Activated effector memory CD4-positive, alpha-beta T cell treated with anti-CD3 and anti-CD28 coated beads, Interleukin-2, amount 50 U/mL, for 16 hours (primary cell): ENCODE measurements around the gene CLCNKB.
A peak's percentile ranks its signal among the peaks of the same experiment; 100 is the strongest.

Source experiments
- DNase-seq: peaks from one replicate; pipeline ENCODE4 v3.0.0-alpha.2; 2020

The CLCNKB gene

DNA sequence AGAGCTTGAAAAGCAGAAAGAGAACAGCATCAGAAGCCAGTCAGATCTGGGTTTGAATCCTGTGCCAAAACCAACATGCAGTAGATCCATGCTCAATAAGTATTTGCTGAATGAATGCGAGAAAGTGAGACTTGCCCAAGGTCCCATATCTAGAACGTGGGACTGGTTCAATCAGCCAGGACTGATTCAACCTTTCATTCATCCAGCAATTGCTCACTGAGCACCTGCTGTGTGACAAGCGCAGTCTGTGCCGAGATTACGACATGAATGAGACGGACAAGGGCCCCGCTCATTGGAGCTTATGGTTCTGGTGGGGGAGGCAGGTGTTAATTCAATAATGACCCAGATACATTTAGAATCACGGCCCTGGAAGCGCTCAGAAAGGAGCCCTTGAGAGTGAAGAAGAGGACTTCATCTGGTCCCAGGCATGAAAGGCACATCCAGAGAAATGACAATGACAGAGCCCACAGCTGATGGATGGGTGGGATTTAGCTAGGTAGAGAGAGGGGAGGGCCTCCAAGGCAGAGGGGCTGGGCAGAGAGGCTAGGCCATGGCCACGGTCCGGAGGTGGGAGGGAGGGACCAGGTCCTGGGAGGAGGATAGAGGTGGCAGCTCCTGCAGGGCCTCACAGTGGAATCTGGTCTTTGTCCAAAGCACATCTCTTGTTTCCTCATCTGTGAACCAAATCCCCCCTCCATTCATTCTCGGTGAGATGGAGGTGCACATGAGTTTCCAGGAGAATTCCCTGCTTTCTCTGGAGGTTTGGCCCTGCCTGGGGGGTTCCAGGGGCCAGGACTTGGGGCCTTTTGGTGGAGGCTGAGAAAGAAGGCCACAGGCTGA lies 34.0 kb downstream of the CLCNKB start:
- no peak for DNase-seq

DNA sequence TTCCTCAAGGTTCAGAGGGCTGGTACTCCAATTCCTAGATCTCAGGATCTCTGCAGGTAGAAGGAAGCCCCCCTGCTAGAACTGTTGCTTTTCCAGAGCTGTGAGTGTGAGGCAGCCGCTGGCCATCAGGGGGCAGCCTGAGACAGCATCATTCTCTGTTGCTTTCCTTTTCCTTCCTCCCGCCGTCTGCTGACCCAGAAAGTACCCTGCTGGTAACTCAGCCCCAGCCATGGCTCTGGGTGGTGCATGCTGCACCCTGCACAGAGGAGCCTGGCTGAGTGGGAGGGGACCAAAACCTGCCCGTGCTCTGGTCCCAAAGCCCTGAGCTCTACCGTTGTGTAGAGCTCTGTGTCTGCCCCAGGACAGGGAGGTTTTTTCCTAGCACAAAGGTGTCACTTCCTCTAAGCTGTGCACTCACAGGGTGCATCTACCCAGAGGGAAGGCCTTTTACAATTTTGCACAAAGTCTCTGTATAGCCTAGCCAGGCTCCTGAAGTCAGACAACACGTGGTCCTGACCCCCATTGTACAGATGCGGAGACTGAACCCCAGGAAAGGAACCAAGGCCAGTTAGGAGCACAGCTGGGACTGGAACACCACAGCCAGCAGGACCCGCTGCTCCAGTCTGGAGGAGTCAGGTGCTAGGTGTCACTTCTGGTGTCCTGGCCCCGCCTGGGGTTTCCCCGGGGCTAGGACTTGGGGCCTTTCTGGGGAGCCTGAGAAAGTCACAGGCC lies 35.5 kb downstream of the CLCNKB start:
- DNase-seq, result peak; percentile 88

DNA sequence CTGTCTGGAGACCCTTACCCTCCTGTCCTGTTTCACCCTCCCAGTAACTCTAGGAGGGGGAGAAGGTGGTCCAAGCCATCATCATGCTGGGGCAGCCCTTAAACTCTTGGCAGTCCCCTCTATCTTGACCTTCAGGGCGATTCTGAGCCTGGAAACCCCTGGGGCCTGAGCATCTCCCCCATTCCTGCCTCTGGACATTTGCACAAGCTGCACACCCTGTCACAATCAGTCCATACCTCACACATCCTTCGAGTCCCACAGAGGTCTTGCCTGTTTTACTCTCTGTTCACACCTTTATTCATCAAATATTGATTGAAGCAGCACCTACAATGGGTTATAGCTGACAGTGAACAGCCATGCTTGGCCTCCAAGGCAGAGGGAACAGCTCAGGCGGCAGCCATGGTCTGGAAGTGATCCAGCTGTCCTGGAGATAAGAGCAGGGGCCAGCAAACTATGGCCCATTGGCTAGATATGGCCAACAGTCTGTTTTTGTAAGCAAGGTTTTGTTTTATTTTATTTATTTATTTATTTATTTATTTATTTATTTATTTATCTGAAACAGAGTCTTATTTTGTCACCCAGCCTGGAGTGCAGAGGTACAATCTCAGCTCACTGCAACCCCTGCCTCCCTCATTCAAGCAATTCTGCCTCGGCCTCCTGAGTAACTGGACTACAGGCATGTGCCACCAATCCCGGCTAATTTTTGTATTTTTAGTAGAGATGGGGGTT lies 37.0 kb downstream of the CLCNKB start:
- no peak for DNase-seq

DNA sequence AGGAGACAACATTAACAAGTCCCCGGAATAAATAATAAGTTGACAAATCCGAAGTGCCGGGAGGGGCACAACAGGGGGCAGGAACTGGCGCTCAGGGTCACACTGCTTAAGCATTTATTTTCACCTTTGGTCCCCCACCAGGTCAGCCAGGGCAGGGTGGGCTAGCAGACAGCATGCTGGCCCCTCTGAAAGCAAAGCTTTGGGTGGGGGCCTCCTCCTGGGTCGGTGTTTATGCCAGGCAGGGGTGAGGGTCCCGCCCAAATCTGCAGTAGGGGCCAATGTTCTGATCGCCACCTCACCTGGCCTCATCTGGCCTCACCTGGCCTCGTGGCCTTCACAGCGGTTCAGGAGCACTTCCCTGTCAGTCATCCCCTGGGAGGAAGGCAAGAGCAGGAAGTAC lies 38.1 kb downstream of the CLCNKB start:
- DNase-seq, result no peak

DNA sequence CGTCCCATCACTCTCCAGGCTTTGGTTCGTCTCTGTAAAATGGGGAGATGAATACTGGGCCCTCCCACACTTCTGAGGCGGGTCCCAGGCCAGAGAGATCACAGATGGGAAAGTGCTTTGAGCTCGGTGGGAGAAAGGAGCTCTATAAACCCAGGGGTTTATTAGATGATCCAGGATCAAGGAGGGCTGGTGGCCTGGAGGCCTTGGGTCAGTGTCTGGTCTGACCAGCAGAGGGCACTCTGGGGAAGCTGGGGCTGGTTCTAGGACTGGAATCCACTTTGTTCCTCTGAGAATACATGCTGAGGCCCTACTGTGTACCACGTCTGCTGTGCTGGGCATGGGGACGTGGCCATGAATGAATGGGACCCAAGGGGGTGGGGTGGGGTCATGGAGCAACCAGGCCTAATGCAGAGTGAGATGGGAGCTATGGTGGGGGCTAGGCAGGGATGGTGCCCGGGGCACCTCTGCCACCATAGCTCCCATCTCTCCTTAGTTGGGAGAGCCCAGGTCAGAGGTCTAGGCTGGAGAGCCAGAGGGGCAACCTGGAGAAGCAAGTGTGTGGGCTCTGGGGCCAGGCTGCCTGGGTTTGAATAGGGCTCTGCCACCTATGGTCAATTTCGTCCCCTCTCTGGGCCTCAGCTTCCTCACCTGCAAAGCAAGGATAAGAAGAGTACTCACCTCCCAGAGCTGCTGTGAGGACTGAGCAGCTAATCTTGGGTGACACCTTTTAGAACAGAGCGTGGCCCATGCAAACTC lies 38.9 kb downstream of the CLCNKB start:
- peak; percentile 85 for DNase-seq

DNA sequence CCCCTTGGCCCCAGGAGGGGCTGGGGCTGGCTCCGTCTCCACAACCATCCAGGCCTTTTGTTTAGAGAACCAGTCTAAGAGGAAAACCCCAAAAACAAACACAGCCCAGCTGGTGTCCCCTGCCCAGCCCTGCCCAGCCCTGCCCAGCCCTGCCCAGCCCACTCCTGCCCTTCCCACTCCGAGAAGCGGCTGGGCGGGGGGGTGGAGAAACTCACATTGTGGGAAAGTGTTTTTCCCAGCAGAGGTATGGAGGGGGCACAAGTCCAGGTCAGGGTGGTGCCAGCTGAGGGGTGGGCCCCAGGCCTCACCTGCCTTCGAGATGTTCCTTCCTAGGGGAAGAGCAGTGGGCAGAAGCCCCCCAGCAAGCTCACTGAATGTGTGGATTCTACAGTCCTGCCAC lies 39.9 kb downstream of the CLCNKB start:
- no peak for DNase-seq

DNA sequence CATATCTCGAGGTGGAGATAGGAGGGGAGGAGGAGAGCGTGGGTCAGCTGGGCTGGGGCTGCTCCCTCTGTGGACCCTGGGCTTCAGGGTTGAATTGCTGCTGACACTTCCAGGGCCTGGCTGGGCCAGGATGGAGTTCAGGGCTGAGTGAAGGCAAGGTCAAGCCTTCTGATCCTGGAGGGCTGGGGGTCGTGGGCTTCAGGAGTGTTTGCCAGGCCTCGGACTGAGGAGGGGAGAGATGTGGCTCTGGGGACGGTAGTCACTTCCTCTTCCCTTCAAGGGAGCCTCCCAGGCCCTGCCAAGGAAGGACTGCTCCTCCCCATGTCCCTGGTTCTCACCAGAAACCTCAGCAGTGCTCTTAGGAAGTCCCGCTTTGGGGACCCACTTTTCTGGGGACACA lies 41.9 kb downstream of the CLCNKB start:
- no peak for DNase-seq

DNA sequence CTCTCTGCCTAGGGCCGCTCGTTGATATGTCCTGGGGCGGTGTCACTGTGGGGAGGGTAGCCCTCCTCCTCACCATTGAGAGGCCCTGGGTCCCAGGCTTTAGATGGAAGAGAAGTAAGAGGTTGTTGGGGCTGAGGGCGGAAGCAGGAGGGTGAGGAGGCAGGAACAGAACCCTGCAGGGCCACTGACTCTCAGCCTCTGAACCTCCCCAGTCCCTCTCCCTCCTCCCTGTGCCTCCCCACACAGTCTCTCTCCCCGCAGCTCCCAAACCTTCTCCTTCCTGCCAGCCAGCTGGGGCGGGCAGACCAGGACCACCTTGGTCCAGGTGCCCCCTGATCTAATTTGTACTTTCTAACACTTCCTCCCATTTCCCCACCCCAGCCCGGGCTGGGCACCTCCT lies 44.2 kb downstream of the CLCNKB start:
- DNase-seq, result no peak

DNA sequence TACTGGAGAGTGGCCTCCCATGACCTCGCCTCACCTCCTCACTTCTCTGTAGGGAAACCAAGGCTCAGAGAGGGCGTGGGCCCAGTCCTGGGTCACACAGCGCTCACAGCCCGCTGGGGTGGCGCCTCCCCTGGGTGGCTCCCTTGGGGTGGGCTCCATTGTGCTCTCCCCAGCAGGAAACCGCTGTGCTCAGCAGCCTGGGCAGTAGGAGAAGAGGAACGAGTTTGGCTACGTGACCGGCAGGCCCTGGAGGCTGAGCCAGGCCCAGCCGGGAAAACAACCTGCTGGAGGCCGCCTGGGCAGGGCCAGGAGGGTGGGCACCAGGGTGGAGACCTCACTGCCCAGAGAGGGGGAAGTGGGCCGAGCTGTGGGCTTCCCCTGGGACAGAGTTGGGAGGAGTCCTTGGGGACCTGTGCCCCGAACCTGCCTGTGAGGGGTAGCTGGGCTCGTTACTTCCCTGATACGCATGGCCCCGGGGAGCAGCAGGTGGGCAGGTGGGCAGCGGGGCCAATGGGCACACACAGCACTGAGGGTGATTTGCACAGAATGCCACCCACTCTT lies 44.8 kb downstream of the CLCNKB start:
- no peak for DNase-seq

DNA sequence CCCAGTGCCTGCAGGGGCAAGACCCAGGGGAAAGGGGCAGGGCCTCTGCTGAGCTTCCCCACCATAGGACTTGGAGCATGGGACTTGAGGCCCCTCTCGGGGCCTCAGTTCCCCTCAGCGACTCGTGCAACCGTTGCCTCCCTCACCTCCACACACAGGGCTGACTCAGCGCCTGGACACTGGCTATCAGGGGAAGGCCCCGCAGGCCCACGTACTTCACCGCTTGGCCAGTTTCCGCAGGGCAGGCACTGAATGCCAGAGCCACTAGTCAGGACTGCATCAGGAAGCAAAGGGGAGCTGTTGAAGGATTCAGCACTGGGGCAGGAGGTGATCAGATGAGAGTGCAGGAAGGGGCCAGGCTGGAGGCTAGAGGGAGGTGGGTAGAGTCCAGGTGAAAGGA lies 45.4 kb downstream of the CLCNKB start:
- DNase-seq, result no peak

DNA sequence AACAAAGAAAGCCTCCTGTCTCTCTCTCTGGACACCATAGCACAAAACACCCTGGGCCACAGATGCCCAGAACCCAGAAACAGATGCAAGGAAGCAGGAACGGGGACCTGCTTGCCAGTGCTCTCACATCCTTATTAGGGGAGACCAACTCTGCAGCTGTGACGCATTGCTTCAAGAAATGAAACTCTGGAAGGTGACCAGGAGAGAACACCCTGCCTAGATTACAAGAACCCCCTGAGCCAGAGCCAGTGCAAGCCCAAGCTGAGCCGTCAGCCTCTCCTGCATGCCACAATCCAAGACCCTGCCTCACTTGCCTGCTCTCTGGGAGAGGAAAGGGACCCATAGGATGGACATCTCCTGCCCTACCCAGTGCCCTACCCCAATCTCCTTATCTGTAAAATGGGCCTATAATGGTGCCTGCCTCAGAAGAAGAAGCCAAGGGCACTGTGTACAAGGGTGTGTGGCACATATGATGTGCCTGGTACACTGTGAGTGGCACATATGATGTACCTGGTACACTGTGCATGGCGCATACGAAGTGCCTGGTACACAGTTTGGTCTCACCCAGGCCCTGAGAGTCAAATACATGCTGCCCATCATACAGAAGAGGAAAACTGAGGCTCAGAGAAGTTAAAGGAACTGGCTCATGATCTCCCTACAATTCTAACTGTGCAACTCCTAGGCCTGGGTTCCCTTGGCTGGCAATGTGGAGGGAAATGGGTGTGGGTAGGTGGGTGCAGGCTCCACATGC lies 46.7 kb downstream of the CLCNKB start:
- DNase-seq, result no peak

DNA sequence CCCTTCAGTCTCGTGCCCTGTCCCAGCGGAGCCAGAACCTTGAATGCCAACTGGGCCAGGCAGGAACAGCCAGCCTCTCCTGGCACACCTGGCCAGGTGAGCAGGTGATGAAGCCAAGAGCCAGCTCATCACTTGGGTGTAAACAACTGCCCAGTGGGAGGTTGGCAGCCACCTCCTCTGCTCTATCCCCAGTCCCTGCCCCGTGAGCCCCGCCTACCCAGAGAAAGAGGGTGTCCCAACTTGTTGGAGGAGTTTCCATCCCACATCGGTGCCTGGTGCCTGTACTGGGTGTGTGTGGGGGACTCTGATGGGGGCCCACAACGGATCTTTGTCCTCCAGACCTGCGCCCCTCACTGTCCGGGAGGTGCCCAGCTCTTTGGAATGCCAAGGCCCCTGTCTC lies 47.7 kb downstream of the CLCNKB start:
- no peak for DNase-seq

DNA sequence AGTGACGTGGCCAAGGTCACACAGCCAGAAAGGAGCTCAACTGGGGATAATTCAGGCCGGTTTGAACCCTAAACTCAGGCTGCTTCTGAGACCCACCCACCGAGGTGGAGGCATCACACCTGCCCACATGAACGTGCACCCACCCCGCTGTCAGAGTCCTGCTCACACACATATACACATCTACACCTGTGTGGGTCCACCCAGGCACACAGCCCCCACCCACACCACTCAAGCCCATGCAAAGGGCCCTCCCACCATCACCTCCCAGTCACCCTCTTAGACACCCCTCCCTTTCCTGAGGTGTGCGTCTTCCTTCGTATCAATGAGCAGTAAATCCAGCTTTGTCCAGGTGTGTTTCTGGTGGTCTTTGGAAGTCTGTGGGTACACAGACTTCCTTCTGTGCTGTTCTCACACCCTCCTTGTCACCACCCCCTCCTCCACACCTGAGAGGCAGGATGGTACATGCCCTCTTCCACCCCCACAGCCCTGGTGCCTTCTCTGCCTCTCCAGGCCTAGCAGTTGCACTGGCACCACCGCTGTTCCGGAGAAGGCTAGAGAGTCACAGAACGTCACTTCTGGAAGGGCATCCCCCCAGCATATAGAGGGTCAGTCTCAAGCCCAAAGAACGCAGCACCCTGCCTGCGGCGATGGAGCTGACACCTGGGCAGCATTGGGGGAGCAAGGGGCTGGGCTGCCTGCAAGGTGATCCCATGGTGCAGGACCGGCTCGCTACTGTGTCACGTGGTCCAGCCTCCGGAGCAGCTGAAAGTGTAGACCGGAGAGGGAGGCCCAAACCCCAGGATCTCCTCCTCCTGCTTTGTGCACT lies 48.7 kb downstream of the CLCNKB start:
- DNase-seq, result no peak

DNA sequence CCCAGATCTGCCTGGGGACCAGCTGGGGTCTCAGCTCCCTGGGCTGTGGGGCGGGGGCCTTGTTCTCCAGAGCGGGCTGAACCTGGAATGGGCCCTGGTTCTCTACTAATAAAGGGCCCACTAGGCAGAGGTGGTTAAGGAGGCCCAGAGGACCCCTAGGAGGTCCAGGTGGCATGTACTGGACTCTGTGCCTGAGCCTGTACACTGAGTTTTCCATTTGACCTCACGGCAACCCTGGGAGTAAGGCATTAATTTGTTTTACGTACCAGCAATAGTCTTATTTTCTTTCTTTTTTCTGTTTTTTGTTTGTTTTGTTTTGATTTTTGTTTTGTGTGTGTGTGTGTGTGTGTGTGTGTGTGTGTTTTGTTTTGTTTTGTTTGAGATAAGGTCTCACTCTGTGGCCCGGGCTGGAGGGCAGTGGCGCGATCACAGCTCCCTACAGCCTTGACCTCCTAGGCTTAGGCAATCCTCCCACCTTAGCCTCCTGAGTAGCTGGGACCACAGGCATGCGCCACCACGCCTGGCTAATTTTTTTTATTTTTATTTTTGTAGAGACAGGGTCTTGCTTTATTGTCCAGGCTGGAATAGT lies 49.4 kb downstream of the CLCNKB start:
- no peak for DNase-seq

DNA sequence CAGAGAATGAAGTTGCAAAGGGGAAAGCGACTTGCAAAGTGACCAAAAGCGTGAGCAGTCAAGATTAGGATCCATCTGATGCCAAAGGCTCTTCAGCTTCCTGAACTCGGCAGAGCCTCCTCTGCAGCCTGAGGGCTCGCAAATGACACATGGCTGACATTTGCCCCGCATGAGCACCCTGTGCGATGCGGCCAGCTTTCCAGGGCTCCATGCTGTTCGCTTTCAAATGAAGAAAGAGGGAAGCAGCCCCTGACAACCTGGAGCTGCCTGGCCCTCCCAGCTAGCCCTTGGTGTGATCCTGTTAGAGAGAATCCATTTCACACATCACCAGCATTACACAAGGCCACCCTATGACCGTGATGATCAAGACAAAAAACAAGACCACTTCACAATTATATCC lies 50.0 kb downstream of the CLCNKB start:
- no peak for DNase-seq

DNA sequence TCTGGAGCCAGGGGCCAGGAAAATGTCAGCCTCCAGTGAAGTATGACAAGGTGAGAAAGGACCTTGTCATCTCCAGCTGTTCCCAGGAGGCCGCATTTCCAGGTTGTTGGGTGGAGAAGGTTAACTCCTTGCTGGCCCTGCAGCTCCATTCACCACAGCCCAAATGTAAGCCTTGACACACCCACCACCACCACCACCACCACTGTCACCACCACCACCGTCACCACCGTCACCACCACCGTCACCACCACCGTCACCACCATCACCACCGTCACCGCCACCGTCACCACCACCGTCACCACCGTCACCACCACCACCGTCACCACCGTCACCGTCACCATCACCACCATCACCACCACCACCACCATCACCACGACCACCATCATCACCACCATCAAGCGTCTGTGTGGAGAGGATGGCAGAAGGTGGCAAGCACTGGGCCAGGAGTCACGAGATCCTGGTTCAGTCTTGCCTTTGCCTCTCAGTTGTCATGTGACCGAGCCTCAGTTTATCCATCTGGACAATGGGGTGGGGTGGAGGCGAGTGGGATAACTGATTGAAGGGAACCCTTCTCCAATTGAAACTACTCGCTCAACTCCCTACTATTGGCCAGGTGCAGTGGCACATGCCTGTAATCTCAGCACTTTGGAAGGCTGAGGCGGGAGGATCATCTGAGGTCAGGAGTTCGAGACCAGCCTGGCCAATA lies 51.0 kb downstream of the CLCNKB start:
- no peak for DNase-seq

DNA sequence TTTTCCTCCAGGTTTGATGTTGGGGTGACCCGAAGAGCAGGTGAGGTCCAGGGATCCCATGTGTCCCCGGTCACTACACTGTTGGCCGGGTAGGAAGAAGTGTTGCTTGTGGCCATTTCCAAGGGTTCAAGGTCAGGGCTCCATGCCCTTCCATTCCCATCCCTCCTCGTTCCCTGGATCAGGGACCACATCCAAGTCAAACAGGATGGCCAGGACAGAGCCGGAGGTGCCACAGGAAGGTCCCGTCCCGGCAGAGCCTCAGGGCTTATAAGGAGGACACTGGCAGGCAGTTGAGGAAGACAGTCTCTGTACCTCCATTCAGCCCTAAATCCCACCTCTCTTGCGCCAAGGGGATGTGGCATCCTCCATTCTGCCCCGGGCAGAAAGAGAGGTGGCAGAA lies 51.9 kb downstream of the CLCNKB start:
- DNase-seq, result no peak

DNA sequence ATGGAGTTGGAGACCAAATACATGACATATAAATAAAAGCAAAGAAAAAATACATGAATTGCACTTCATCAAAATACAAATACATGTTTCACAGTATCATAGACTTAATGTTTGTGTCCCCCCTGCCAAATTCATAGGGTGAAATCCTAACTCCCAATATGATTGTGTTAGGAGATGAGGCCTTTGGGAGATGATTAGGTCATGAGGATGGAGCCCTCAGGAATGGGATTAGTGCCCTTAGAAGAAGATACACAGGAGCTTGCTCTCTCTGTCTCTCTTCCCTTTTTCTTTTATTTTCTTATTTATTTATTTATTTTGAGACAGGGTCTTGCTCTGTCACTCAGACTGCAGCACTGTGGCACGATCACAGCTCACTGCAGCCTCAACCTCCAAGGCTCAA lies 55.8 kb downstream of the CLCNKB start:
- DNase-seq, result no peak

DNA sequence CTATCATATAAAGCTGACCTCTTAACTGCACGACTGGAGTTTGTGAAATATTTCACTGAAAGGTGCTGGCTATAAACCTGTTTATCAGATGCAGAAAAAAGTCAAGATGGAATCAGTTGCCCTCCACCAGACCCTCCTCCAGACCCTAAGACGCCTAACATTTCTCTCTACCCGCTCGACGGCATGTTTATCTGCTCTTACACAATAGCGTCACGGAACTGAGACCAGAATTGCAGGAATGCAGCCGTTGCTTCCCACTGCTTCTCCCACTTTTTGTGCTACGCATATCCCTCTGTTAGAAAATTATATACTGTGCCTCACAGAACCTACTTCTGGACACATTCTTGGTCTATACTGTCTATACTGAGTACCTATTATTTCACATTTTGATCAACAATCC lies 58.0 kb downstream of the CLCNKB start:
- no peak for DNase-seq
